Inferior parietal cortex (tissue), 1 donor: ENCODE measurements around the gene DDX1.
"Not testable (repeated sequence)": the region's sequence is repeated elsewhere in the genome, so short reads cannot be mapped to it uniquely, and the experiment has no call there.

ENCODE experiments used
- DNase-seq: peaks from one replicate; pipeline ENCODE4 v3.0.0-alpha.2; 2016; ENCODE audit errors: extremely low spot score

The DDX1 gene

GRCh38 chr2:15595342-15595905, 3.8 kb downstream of the DDX1 start:
- DNase-seq = no peak

- no peak for DNase-seq
These were observed 4.3 kb downstream of the DDX1 start for GRCh38 chr2:15595936-15596335.

- DNase-seq = no peak
These were observed 4.7 kb downstream of the DDX1 start for GRCh38 chr2:15596350-15596749.

GRCh38 chr2:15596968-15597367, 5.3 kb downstream of the DDX1 start:
- DNase-seq = no peak

GRCh38 chr2:15599994-15600393, 8.3 kb downstream of the DDX1 start:
- DNase-seq = no peak

GRCh38 chr2:15601681-15602080, 10.0 kb downstream of the DDX1 start:
- no peak for DNase-seq

- DNase-seq = no peak
These were observed 10.7 kb downstream of the DDX1 start for GRCh38 chr2:15602393-15602792.

- DNase-seq = no peak
These were observed 11.5 kb downstream of the DDX1 start for GRCh38 chr2:15603044-15603765.

- no peak for DNase-seq
These were observed 12.3 kb downstream of the DDX1 start for GRCh38 chr2:15603948-15604347.

- DNase-seq = no peak
These were observed 14.1 kb downstream of the DDX1 start for GRCh38 chr2:15605721-15606120.

GRCh38 chr2:15606481-15607441, 15.1 kb downstream of the DDX1 start:
- DNase-seq = no peak

GRCh38 chr2:15607709-15608391, 16.2 kb downstream of the DDX1 start:
- DNase-seq = no peak

- DNase-seq = no peak
These were observed 16.7 kb downstream of the DDX1 start for GRCh38 chr2:15608392-15608761.

- no peak for DNase-seq
These were observed 17.8 kb downstream of the DDX1 start for GRCh38 chr2:15609341-15610042.

- no peak for DNase-seq
These were observed 18.8 kb downstream of the DDX1 start for GRCh38 chr2:15610430-15610952.

GRCh38 chr2:15612101-15612500, 20.4 kb downstream of the DDX1 start:
- not testable (repeated sequence) for DNase-seq

GRCh38 chr2:15613736-15614429, 22.2 kb downstream of the DDX1 start:
- no peak for DNase-seq

- no peak for DNase-seq
These were observed 23.1 kb downstream of the DDX1 start for GRCh38 chr2:15614545-15615300.

- DNase-seq = no peak
These were observed 23.7 kb downstream of the DDX1 start for GRCh38 chr2:15615301-15615920.
